Measurements from ENCODE around the gene IGF2R.
"Not testable (repeated sequence)": the region's sequence is repeated elsewhere in the genome, so short reads cannot be mapped to it uniquely, and the experiment has no call there.

The IGF2R gene

GRCh38 chr6:160132776-160133338 lies 164.0 kb downstream of the IGF2R start:
- Histone ChIP-seq H3K79me2 (ENCODE audit: insufficient read depth, low read length) (no peaks in the 10 kb centered on the region), H3K27me3 (ENCODE audit: insufficient read depth, low read length, poor library complexity) (no peaks in the 10 kb centered on the region), H3K4me3 (ENCODE audit: low read depth in 1 of 2, low read length in 2 of 2) (no peak overlapping the region), H3K36me3 (ENCODE audit: insufficient read depth, low read length) (no peaks in the 10 kb centered on the region), H3K9me3 (ENCODE audit: insufficient read depth, low read length, severe bottlenecking) (no peaks in the 10 kb centered on the region), H4K20me1 (ENCODE audit: insufficient read depth, low read length) (no peaks in the 10 kb centered on the region), H3K4me1 (ENCODE audit: insufficient read depth, low read length) (0 out of 2 replicates have a peak, but pooled peaks cover under 1% of the 10 kb centered on the region), H3K27ac (ENCODE audit: low read length) (no peak overlapping the region), H3K4me2 (ENCODE audit: insufficient read depth, low read length) (no peak overlapping the region), H3K9ac (ENCODE audit: low read depth, low read length) (no peak overlapping the region), H2AFZ (ENCODE audit: low read depth, low read length) (no peak overlapping the region)
- DNase-seq = no peak
- ATAC-seq (ENCODE audit: insufficient read depth, low read depth) = no peak
- TF ChIP-seq CTCF (IDR thresholded peaks at IDR 0.05; ENCODE audit: borderline replicate concordance, extremely low read depth, low read length, poor library complexity, severe bottlenecking) (no peak), EZH2 (IDR thresholded peaks at IDR 0.05; ENCODE audit: borderline replicate concordance, low read depth, low read length, severe bottlenecking) (no peak)

- Histone ChIP-seq H3K9me3 (ENCODE audit: insufficient read depth, low read length, severe bottlenecking) (no peaks in the 10 kb centered on the region), H3K4me3 (ENCODE audit: low read depth in 1 of 2, low read length in 2 of 2) (no peak overlapping the region), H3K4me1 (ENCODE audit: insufficient read depth, low read length) (peaks cover 7% of the 10 kb centered on the region), H3K9ac (ENCODE audit: low read depth, low read length) (no peak overlapping the region), H3K4me2 (ENCODE audit: insufficient read depth, low read length) (no peak overlapping the region), H2AFZ (ENCODE audit: low read depth, low read length) (no peak overlapping the region), H4K20me1 (ENCODE audit: insufficient read depth, low read length) (no peaks in the 10 kb centered on the region), H3K27ac (ENCODE audit: low read length) (no peak overlapping the region), H3K79me2 (ENCODE audit: insufficient read depth, low read length) (no peaks in the 10 kb centered on the region), H3K36me3 (ENCODE audit: insufficient read depth, low read length) (no peaks in the 10 kb centered on the region), H3K27me3 (ENCODE audit: insufficient read depth, low read length, poor library complexity) (no peaks in the 10 kb centered on the region)
- no peak for ATAC-seq (ENCODE audit: insufficient read depth, low read depth)
- DNase-seq = no peak
- TF ChIP-seq CTCF (IDR thresholded peaks at IDR 0.05; ENCODE audit: borderline replicate concordance, extremely low read depth, low read length, poor library complexity, severe bottlenecking) = no peak
- TF ChIP-seq EZH2 (IDR thresholded peaks at IDR 0.05; ENCODE audit: borderline replicate concordance, low read depth, low read length, severe bottlenecking) = no peak
Measured at GRCh38 chr6:160133441-160134336, 164.8 kb downstream of the IGF2R start.

GRCh38 chr6:160134337-160134751 lies 165.5 kb downstream of the IGF2R start:
- H3K4me3 ChIP-seq (ENCODE audit: low read depth in 1 of 2, low read length in 2 of 2); H3K4me2 ChIP-seq (ENCODE audit: insufficient read depth, low read length); H4K20me1 ChIP-seq (ENCODE audit: insufficient read depth, low read length); H3K9ac ChIP-seq (ENCODE audit: low read depth, low read length); H3K27me3 ChIP-seq (ENCODE audit: insufficient read depth, low read length, poor library complexity); ATAC-seq (ENCODE audit: insufficient read depth, low read depth); H2AFZ ChIP-seq (ENCODE audit: low read depth, low read length); H3K27ac ChIP-seq (ENCODE audit: low read length); H3K79me2 ChIP-seq (ENCODE audit: insufficient read depth, low read length); H3K36me3 ChIP-seq (ENCODE audit: insufficient read depth, low read length); H3K4me1 ChIP-seq (ENCODE audit: insufficient read depth, low read length); DNase-seq; H3K9me3 ChIP-seq (ENCODE audit: insufficient read depth, low read length, severe bottlenecking): not testable (repeated sequence)

- DNase-seq = no peak
- no peak overlapping the region for H3K4me2 ChIP-seq (ENCODE audit: insufficient read depth, low read length)
- H3K36me3 ChIP-seq (ENCODE audit: insufficient read depth, low read length) = no peaks in the 10 kb centered on the region
- H3K9me3 ChIP-seq (ENCODE audit: insufficient read depth, low read length, severe bottlenecking) = no peaks in the 10 kb centered on the region
- ATAC-seq (ENCODE audit: insufficient read depth, low read depth) = no peak
- H3K4me3 ChIP-seq (ENCODE audit: low read depth in 1 of 2, low read length in 2 of 2) = no peak overlapping the region
- no peaks in the 10 kb centered on the region for H3K79me2 ChIP-seq (ENCODE audit: insufficient read depth, low read length)
- TF ChIP-seq EZH2 (IDR thresholded peaks at IDR 0.05; ENCODE audit: borderline replicate concordance, low read depth, low read length, severe bottlenecking) (no peak), CTCF (IDR thresholded peaks at IDR 0.05; ENCODE audit: borderline replicate concordance, extremely low read depth, low read length, poor library complexity, severe bottlenecking) (no peak)
- no peak overlapping the region for H3K27ac ChIP-seq (ENCODE audit: low read length)
- no peak overlapping the region for H2AFZ ChIP-seq (ENCODE audit: low read depth, low read length)
- no peaks in the 10 kb centered on the region for H3K27me3 ChIP-seq (ENCODE audit: insufficient read depth, low read length, poor library complexity)
- H3K9ac ChIP-seq (ENCODE audit: low read depth, low read length) = no peak overlapping the region
- H3K4me1 ChIP-seq (ENCODE audit: insufficient read depth, low read length) = peaks cover 7% of the 10 kb centered on the region
- no peaks in the 10 kb centered on the region for H4K20me1 ChIP-seq (ENCODE audit: insufficient read depth, low read length)
Measured at GRCh38 chr6:160134779-160135547, 166.1 kb downstream of the IGF2R start.
